Left lung (tissue), 10 donors: ENCODE results near the gene PNCK. TPM values are rescaled to one million over a fixed set of nuclear protein-coding genes. Genes with fewer than 3 reads are reported as not detected.

Experiments used
- ATAC-seq: fragments of 200-7000 bp; cut with Tn5 transposase; one replicate; pipeline ENCODE4 v1.9.1; 2020; ENCODE audit warnings: moderate library complexity
- DNase-seq, 4 donors: peaks; one replicate each; pipeline ENCODE4 v3.0.0-alpha.2; 2013 to 2020
- H3K27ac ChIP-seq, 2 donors: fragments of 200-600 bp; sonication (generic) in 1 of 2; one replicate each; pipeline versions ENCODE4 v1.5.0 to v1.8.0; 2020 to 2021
- H3K27me3 ChIP-seq, 2 donors: fragments of 200-600 bp; sonication (generic) in 1 of 2; one replicate each; pipeline versions ENCODE4 v1.5.0 to v1.8.0; 2020 to 2021
- H3K36me3 ChIP-seq, 2 donors: fragments of 200-600 bp; sonication (generic) in 1 of 2; one replicate each; pipeline versions ENCODE4 v1.5.0 to v1.8.0; 2020 to 2021
- H3K4me1 ChIP-seq, 2 donors: fragments of 200-600 bp; one replicate each; pipeline ENCODE4 v1.8.0; 2021
- H3K4me3 ChIP-seq, 2 donors: fragments of 200-600 bp; sonication (generic) in 1 of 2; one replicate each; pipeline versions ENCODE4 v1.5.0 to v1.8.0; 2020 to 2021; ENCODE audit warnings: mild to moderate bottlenecking in 1 of 2
- H3K9me3 ChIP-seq, 2 donors: fragments of 200-600 bp; sonication (generic) in 1 of 2; one replicate each; pipeline versions ENCODE4 v1.5.0 to v1.8.0; 2020 to 2021
- intact Hi-C, 2 donors: fragments of 100-400 bp; cut with DNase I; formaldehyde crosslinking; loops; one replicate each; pipeline versions ENCODE4 v1.11.2 to v1.14.2; 2022
- polyA plus RNA-seq, 6 donors: library from polyadenylated mRNA; unstranded; fragments of 120-200 nt; gene quantifications; one replicate each; pipeline ENCODE4 v1.2.1, GENCODE V29; 2013; ENCODE audit not compliant: insufficient read length in 6 of 6
- total RNA-seq, 2 donors: library from RNA; stranded (reverse); fragmentation: NEBNext Ultra II Directional; extraction: Animal tissue kit (Norgen Biotek cat#: 25700); gene quantifications; one replicate each; pipeline ENCODE4 v1.2.1, GENCODE V29; 2021
- TF ChIP-seq, protein P1 (sequence below), 2 donors: fragments of 200-600 bp; sonication (generic) in 1 of 2; IDR thresholded peaks; one replicate each; pipeline versions ENCODE4 v1.5.0 to v1.8.0; 2021; ENCODE audit warnings: antibody characterized with exemption in 2 of 2
- donor health status: DM: no; HTN: yes; CAD: no.
- donor health status: DM: no; HTN: no; CAD: no.

Gene PNCK
- total and polyA plus RNA-seq, 8 donors: 0.34 to 1.4 (median 0.67) TPM; not detected in 1

DNA sequence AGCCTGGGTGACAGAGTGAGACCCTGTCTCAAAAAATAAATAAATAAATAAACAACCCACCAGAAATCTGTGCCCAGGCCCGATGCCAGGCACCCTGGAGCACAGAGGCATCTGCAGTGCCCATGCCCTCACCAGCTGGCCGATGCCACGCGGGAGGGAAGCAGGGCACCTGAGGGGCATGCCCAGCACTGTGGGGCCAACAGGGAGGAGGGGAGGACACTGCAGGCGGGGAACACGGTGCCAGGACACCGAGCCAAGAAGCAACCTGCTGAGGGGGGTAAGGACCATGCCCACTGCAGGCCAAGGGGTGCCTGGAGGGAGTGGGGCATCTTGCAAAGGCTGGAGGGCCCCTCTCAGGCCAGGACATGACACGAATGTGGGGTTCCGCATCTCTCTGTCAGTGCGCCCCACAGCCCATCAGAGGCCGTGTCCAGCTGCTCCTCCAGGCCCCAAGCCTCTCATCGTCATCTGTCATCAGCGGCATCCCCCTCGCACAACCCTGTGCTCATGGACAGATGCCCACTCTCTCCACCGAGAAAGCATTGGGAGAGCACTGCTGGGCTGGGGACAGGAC is 39.9 kb downstream of the PNCK start:
- H3K4me1 ChIP-seq: no peaks in the 10 kb centered on the region
- TF ChIP-seq, protein P1, sequence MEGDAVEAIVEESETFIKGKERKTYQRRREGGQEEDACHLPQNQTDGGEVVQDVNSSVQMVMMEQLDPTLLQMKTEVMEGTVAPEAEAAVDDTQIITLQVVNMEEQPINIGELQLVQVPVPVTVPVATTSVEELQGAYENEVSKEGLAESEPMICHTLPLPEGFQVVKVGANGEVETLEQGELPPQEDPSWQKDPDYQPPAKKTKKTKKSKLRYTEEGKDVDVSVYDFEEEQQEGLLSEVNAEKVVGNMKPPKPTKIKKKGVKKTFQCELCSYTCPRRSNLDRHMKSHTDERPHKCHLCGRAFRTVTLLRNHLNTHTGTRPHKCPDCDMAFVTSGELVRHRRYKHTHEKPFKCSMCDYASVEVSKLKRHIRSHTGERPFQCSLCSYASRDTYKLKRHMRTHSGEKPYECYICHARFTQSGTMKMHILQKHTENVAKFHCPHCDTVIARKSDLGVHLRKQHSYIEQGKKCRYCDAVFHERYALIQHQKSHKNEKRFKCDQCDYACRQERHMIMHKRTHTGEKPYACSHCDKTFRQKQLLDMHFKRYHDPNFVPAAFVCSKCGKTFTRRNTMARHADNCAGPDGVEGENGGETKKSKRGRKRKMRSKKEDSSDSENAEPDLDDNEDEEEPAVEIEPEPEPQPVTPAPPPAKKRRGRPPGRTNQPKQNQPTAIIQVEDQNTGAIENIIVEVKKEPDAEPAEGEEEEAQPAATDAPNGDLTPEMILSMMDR (IDR thresholded peaks at IDR 0.05): no peak
- no peak overlapping the region for H3K4me3 ChIP-seq
- no peaks in the 10 kb centered on the region for H3K36me3 ChIP-seq
- intact Hi-C loops: no loop called here
- H3K27ac ChIP-seq: no peak overlapping the region
- H3K9me3 ChIP-seq: no peaks in the 10 kb centered on the region
- ATAC-seq: no peak
- DNase-seq: no peak
- no peaks in the 10 kb centered on the region for H3K27me3 ChIP-seq

DNA sequence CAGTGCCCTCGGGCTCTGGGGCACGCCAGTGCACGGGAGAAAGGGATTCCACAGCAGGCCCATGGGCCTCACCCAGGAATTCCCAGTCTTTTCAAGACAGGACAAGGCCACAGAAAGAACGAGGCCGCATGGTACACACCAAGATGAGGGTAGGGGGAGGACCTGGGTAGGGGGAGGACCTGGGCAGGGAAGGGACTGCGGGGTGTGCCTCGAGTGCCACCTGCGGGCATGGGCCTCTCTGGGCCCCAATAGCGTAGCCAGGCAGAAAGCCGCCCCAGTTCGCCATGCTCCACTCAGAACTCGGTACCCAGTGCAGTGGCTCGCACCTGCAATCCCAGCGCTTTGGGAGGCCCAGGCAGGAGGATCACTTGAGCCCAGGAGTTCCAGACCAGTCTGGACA is 40.6 kb downstream of the PNCK start:
- Histone ChIP-seq H3K27me3 (no peaks in the 10 kb centered on the region), H3K27ac (no peak overlapping the region), H3K4me1 (no peaks in the 10 kb centered on the region), H3K36me3 (no peaks in the 10 kb centered on the region), H3K4me3 (no peak overlapping the region), H3K9me3 (no peaks in the 10 kb centered on the region)
- no peak for DNase-seq
- TF ChIP-seq, protein P1 (IDR thresholded peaks at IDR 0.05): no peak
- ATAC-seq: no peak
- intact Hi-C loops: no loop called here

DNA sequence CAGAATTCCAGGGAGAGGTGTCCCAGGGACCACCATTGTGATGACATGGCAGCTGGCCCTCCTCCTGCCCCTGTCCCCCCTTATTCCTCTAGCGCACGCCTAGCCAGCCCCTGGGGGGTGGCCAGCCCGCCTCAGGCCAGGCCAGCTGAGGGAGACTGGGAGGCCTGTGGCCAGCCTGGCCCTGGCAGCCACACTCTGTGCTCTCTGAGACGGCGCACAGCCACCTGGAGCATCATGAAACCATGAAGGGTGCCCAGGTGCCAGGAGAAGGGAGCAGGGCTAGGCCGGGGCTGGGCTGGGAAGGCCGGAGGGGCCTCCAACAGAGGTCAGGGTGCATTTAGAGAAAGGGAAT is 41.0 kb downstream of the PNCK start:
- no peaks in the 10 kb centered on the region for H3K36me3 ChIP-seq
- TF ChIP-seq, protein P1 (IDR thresholded peaks at IDR 0.05): no peak
- ATAC-seq (no peak), DNase-seq (no peak)
- H3K9me3 ChIP-seq: no peaks in the 10 kb centered on the region
- H3K27ac ChIP-seq: no peak overlapping the region
- intact Hi-C loops: no loop called here
- no peaks in the 10 kb centered on the region for H3K4me1 ChIP-seq
- no peaks in the 10 kb centered on the region for H3K27me3 ChIP-seq
- H3K4me3 ChIP-seq: no peak overlapping the region

DNA sequence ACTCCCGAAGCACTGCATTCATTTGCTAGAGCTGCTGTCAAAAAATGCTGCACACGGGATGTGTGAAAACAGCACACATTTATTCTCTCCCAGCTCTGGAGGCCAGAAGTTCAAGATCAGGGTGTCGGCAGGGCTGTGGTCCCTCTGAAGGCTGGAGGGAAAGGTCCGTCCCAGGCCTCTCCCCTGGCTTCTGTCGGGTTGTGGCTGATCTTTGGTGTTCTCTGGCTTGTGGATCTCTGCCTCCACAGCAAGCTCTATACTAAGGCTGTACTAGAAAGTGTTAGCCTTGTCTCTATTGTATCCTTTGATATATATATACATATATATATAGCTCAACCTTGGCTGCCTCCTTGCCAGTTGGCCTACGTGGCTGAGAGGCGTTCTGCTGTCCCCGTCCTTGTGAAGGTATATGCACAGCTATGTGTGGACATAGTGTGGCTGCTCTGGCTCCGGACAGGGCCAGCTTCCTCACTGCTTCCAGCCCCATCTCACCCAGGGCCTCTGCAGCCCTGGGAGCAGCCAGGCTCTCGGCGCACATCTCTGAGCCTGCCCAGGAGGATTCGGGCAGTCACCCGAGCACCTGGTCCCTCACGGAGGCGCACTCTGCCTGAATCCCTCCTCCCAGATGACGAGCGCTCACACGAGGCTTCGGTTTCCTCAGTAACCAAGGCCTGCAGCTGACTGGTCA is 41.6 kb downstream of the PNCK start:
- Histone ChIP-seq H3K27me3 (no peaks in the 10 kb centered on the region), H3K4me3 (no peak overlapping the region), H3K36me3 (no peaks in the 10 kb centered on the region), H3K9me3 (no peaks in the 10 kb centered on the region), H3K4me1 (no peaks in the 10 kb centered on the region), H3K27ac (no peak overlapping the region)
- ATAC-seq: no peak
- TF ChIP-seq, protein P1 (IDR thresholded peaks at IDR 0.05): no peak
- intact Hi-C loops: no loop called here
- DNase-seq: no peak

DNA sequence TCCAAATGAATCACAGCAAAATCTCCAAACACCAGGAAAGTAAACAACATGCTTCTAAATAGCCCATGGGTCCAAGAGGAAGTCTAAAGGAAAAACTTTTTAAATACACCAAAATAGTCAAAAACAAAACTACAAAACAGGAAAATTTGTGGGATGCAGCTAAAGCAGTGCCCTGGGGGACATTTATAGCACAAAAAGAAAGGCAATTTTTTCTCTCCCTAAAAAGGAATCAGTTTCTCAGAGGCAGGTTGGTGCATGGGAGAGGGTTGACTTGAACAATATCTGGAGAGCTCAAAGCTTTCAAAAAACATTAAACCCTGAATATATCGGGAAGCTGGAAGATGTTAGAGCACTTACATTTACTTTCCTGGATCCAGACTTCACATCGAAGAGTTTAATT is 42.3 kb downstream of the PNCK start:
- H3K36me3 ChIP-seq: no peaks in the 10 kb centered on the region
- H3K4me1 ChIP-seq: no peaks in the 10 kb centered on the region
- intact Hi-C loops: no loop called here
- DNase-seq: no peak
- no peaks in the 10 kb centered on the region for H3K27me3 ChIP-seq
- no peak overlapping the region for H3K27ac ChIP-seq
- TF ChIP-seq, protein P1 (IDR thresholded peaks at IDR 0.05): no peak
- no peak overlapping the region for H3K4me3 ChIP-seq
- ATAC-seq: no peak
- no peaks in the 10 kb centered on the region for H3K9me3 ChIP-seq
